OCI-LY3 (cell line): ENCODE data around the gene POGLUT3.
A peak's percentile ranks its signal among the peaks of the same experiment; 100 is the strongest.

ENCODE experiments used
- H2AFZ ChIP-seq: fragments of 200-600, 300-600 bp; shearing (Covaris generic); 2 replicates; pipeline ENCODE4 v1.6.0; 2014; ENCODE audit warnings: antibody characterized with exemption, low read depth, low read length
- H3K27ac ChIP-seq: fragments of 200-600, 300-600 bp; sonication (generic); 2 replicates; pipeline ENCODE4 v1.5.1; 2014; ENCODE audit warnings: mild to moderate bottlenecking, low read length, moderate library complexity, mixed read lengths
- H3K27me3 ChIP-seq: fragments of 200-600, 300-600 bp; sonication (generic); 2 replicates; pipeline ENCODE4 v1.6.1; 2014; ENCODE audit warnings: low read depth, low read length, mixed read lengths
- H3K36me3 ChIP-seq: fragments of 200-600, 300-600 bp; sonication (generic); replicated peaks from 2 replicates; pipeline ENCODE3; 2014; ENCODE audit warnings: low read depth, low read length, mixed read lengths
- H3K4me1 ChIP-seq: fragments of 300-600, 200-600 bp; sonication (generic); 2 replicates; pipeline ENCODE4 v1.6.1; 2014; ENCODE audit warnings: low read length, mixed read lengths
- H3K4me2 ChIP-seq: fragments of 200-600, 300-600 bp; sonication (generic); 2 replicates; pipeline ENCODE4 v1.6.1; 2014; ENCODE audit warnings: low read length, mixed read lengths
- H3K4me3 ChIP-seq: fragments of 300-600, 200-600 bp; sonication (generic); 2 replicates; pipeline ENCODE4 v1.5.1; 2014; ENCODE audit warnings: antibody characterized with exemption, mild to moderate bottlenecking, low read length, moderate library complexity
- H3K79me2 ChIP-seq: fragments of 300-600, 200-600 bp; shearing (Covaris generic); 2 replicates; pipeline ENCODE4 v1.6.1; 2014; ENCODE audit warnings: mild to moderate bottlenecking, low read length, mixed read lengths
- H3K9ac ChIP-seq: fragments of 300-600, 200-600 bp; shearing (Covaris generic); 2 replicates; pipeline ENCODE4 v1.6.0; 2014; ENCODE audit warnings: mild to moderate bottlenecking, low read length, moderate library complexity
- H3K9me3 ChIP-seq: fragments of 200-600, 300-600 bp; shearing (Covaris generic); 2 replicates; pipeline ENCODE4 v1.6.1; 2014; ENCODE audit warnings: low read length, mixed read lengths; ENCODE audit not compliant: insufficient read depth
- H4K20me1 ChIP-seq: fragments of 200-600, 300-600 bp; sonication (generic); 2 replicates; pipeline ENCODE4 v1.6.1; 2016; ENCODE audit warnings: low read length, mixed read lengths; ENCODE audit not compliant: insufficient read depth
- EZH2phosphoT487 ChIP-seq: fragments of 200-600 bp; shearing (Covaris generic); IDR thresholded peaks from 2 replicates; pipeline ENCODE4 v1.6.1; 2018; ENCODE audit warnings: antibody characterized with exemption, mixed run types, low read depth
- TF ChIP-seq, protein P1 (sequence below): fragments of 200-600, 300-600 bp; sonication (generic); IDR thresholded peaks from 2 replicates; pipeline ENCODE4 v1.5.1; 2014; ENCODE audit warnings: antibody characterized with exemption, low read length, low read depth

POGLUT3 gene

DNA sequence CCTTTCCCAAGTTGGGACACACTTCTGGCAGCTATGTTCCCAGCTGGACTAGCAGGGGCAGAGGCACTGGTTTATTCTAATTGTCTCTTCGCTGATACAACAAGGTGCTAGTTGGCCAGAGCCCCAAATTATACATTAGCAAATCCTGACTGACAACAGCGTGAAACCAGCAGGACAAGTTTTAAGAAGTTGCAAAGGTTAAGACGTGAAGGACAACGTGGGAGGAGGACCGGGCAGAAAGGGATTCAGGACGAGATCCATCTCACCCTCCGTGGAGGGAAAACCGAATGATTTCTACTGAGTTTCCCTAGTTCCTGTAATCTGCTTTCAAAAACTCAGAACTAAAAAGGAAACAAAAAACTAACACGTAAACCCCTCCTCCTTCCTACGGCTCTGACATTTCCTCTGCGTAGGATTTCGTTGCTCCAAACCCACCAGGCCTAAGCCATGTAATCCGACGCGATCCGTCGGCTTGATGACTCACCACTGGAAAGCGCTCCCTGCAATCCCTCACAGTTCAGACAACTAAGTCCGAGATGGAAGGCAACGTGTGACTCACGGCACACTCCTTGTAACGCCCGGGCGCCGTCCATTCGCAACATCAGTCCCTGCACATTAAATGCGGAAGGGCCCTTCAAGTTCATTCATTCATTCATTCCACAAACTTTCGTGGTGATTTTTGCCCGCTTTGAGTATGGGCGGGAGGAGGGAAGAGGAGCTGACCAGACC is 703 bp downstream of the POGLUT3 start:
- Histone ChIP-seq H3K4me1 (no peaks in the 10 kb centered on the region), H3K9ac (peak overlapping the region; percentile 1; the same call in 1 of the 2 replicates), H3K36me3 (no peaks in the 10 kb centered on the region), H3K4me3 (peak overlapping the region; percentile 76), H2AFZ (0 out of 2 replicates have a peak overlapping the region, but pooled peaks have one; percentile 40), H3K27ac (no peak overlapping the region), H4K20me1 (no peaks in the 10 kb centered on the region), H3K4me2 (peak overlapping the region; percentile 39), H3K79me2 (no peaks in the 10 kb centered on the region), H3K27me3 (peaks cover 16% of the 10 kb centered on the region), H3K9me3 (no peaks in the 10 kb centered on the region)
- TF ChIP-seq, protein P1, sequence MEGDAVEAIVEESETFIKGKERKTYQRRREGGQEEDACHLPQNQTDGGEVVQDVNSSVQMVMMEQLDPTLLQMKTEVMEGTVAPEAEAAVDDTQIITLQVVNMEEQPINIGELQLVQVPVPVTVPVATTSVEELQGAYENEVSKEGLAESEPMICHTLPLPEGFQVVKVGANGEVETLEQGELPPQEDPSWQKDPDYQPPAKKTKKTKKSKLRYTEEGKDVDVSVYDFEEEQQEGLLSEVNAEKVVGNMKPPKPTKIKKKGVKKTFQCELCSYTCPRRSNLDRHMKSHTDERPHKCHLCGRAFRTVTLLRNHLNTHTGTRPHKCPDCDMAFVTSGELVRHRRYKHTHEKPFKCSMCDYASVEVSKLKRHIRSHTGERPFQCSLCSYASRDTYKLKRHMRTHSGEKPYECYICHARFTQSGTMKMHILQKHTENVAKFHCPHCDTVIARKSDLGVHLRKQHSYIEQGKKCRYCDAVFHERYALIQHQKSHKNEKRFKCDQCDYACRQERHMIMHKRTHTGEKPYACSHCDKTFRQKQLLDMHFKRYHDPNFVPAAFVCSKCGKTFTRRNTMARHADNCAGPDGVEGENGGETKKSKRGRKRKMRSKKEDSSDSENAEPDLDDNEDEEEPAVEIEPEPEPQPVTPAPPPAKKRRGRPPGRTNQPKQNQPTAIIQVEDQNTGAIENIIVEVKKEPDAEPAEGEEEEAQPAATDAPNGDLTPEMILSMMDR = no peak
- TF ChIP-seq EZH2phosphoT487 = no peak

DNA sequence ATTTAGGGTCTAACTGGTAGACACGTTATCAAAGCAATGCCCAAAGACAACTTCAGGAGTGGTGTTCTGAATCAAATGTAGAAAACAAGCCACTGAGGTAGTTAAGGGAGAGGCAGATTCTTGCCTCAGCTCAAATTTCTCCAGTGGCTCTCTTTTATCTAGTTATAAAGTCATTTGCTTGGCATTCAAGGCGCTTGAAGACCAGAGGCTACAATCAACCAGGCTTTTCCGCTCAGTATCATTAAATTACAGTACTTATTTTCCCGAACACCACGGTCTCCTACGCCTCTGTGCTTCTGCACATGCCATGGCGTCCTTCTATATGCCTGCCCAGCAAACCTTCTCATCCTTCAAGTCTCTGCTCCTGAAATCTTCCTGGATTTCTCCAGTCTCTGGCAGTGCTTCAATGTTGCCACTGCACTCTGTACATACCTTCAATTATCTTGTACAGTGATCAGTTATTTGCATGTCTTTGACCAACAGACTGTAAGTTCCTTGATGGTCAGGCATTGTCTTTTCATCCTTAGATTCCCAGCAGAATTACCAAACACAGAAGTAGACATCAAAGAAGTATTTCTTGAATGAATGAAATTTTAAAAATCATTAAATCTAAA is 1.4 kb downstream of the POGLUT3 start:
- no peak overlapping the region for H3K9ac ChIP-seq
- no peak overlapping the region for H2AFZ ChIP-seq
- H3K79me2 ChIP-seq = no peaks in the 10 kb centered on the region
- H3K4me3 ChIP-seq = no peak overlapping the region
- TF ChIP-seq EZH2phosphoT487 = no peak
- TF ChIP-seq, protein P1 = no peak
- no peaks in the 10 kb centered on the region for H4K20me1 ChIP-seq
- H3K36me3 ChIP-seq = no peaks in the 10 kb centered on the region
- H3K4me2 ChIP-seq = no peak overlapping the region
- H3K9me3 ChIP-seq = no peaks in the 10 kb centered on the region
- no peaks in the 10 kb centered on the region for H3K4me1 ChIP-seq
- no peak overlapping the region for H3K27ac ChIP-seq
- H3K27me3 ChIP-seq = peaks cover 16% of the 10 kb centered on the region

DNA sequence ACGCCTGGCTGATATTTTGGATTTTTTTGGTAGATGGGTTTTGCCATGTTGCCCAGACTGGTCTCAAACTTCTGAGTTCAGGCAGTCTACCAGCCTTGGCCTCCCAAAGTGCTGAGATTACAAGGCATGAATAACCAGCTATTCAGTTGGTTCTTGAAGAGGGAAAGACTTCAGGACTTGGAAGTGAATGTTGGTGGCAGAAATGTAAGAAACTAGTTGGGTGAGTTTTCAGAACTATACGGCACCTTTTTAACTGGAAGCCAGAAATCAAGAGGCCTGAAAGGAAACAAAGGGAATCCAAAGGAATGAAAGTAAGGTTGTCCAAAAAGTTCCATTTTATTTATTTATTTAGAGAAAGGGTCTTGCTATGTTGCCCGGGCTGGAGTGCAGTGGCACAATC is 2.9 kb downstream of the POGLUT3 start:
- TF ChIP-seq, protein P1 = no peak
- no peak for TF ChIP-seq EZH2phosphoT487
- no peak overlapping the region for H3K4me2 ChIP-seq
- no peaks in the 10 kb centered on the region for H3K4me1 ChIP-seq
- H3K36me3 ChIP-seq = no peaks in the 10 kb centered on the region
- no peak overlapping the region for H2AFZ ChIP-seq
- no peaks in the 10 kb centered on the region for H3K79me2 ChIP-seq
- H3K27ac ChIP-seq = no peak overlapping the region
- no peak overlapping the region for H3K4me3 ChIP-seq
- no peak overlapping the region for H3K9ac ChIP-seq
- H3K27me3 ChIP-seq = peaks cover 16% of the 10 kb centered on the region
- H4K20me1 ChIP-seq = no peaks in the 10 kb centered on the region
- H3K9me3 ChIP-seq = no peaks in the 10 kb centered on the region

DNA sequence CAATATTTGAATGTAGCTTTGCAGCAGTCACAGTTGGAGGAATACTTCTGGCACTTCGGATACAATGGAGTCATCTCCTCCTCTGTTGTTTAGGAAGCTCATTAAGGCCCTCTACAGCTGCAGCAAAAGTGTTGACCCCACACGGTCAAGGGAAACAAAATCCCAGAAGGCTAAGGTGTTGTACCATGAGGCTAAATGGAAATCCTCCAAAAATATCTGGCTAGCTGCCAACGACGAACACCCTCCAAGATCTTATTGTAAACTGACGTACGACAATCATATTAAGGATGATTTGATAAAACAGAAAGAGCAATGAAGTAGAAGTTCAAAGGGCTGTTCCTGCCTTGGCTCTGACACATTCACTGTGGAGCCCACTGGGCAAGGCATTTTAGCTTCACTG is 4.0 kb downstream of the POGLUT3 start:
- H3K4me1 ChIP-seq = no peaks in the 10 kb centered on the region
- peaks cover 16% of the 10 kb centered on the region for H3K27me3 ChIP-seq
- no peak overlapping the region for H2AFZ ChIP-seq
- no peaks in the 10 kb centered on the region for H3K79me2 ChIP-seq
- no peak for TF ChIP-seq EZH2phosphoT487
- TF ChIP-seq, protein P1 = no peak
- H3K4me2 ChIP-seq = no peak overlapping the region
- no peak overlapping the region for H3K9ac ChIP-seq
- H3K9me3 ChIP-seq = no peaks in the 10 kb centered on the region
- H4K20me1 ChIP-seq = no peaks in the 10 kb centered on the region
- H3K36me3 ChIP-seq = no peaks in the 10 kb centered on the region
- no peak overlapping the region for H3K27ac ChIP-seq
- no peak overlapping the region for H3K4me3 ChIP-seq
